HG02885 (cell line): ENCODE results near the gene IARS1.

Experiments
- ATAC-seq: cut with Tn5 transposase; IDR thresholded peaks from one replicate; pipeline ENCODE4 v1.9.1; 2021; ENCODE audit warnings: mild to moderate bottlenecking; ENCODE audit not compliant: unreplicated experiment, poor library complexity

Gene IARS1

DNA sequence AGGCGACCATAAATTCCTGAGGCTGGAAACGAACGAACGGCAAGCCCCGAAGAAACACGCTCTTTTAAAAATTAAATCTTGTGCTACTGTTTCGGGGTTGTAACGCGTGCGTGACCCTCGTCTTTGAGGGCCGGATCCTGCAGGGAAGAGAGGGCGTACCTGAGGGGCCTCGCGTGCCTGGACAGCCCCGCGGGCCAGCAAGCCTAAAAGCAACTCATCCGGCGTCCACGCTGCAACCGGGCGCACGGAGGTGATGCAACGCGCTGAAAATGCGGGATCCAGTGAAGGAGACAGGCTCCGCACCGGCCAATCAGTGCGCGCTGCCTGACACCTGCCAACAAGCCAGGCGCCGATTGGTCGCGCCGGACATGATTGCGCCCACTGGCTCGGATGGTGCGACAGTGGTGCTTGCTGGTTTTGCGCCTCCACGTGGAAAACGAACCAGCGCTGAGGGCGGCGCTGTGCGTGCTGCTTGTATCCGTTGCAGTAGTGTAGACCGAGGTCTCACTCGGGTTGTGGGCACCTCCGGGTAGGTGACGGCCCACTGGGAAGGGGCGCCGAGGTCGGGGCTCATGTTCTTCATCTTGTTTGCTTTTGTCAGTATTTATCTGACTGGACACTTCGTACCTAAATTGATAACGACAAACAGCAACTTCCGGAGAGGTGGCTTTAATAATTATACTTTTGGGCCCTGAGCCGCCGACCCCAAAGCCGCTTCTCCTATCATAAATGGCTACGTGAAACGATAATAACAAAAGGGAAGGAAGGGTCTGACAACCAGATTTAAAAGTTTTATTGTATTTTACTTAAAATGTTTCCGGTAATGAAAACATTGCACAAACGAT, at the start of gene IARS1:
IARS1 (minus strand) TSS at position 246 of the 845 bp plus-strand sequence. CDS start 4,278 bp downstream, outside the sequence.
- ATAC-seq, result peak; percentile 96

DNA sequence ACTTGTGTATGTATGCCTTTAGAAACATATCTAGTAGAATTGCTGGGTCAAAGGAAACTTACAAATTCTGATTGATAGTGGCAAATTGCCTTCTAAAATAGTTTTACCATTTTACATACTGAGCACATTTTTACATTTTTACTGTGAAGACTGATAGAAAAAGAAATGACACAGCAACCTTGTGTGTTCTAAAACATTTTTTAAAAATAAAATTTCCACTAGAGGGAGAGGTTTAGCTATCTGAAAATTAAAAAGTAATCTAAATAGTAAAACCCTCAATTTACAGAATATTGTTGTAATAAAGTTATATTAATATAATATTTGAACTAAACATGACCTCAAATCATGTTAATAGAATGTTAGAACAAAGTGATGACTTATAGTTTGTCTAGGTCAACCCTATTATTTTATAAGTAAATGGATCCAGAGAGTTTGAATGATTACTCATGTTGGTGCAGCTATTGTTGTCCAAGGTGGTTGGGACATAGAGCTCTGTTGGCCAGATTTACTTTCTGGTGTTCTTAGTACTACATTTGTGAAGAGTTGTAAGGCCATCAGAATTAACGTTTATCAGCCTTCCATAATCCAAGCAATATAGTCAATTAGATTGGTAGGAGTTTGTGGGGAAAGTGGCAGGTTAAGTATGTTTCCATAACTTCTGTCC, 49.5 kb upstream of the IARS1 start:
- ATAC-seq, result no peak

DNA sequence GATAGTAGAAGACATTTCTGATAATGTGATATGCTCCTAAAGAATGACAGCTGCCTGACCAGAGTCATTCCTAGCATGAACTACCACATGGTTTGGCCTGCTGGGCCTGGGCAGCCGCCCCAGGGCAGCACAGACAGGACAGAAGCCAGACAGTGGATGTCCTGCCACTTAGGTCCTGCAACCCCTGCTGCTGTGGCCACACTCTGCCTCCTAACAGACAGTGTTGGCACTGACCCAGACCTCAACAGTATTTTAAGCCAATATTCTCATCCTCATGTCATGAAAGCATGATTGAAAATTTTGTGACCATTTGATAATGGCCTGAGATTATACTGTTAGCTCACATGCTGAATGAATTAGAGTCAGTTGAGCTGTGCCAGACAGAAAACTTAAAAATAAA, 48.1 kb upstream of the IARS1 start:
- no peak for ATAC-seq

DNA sequence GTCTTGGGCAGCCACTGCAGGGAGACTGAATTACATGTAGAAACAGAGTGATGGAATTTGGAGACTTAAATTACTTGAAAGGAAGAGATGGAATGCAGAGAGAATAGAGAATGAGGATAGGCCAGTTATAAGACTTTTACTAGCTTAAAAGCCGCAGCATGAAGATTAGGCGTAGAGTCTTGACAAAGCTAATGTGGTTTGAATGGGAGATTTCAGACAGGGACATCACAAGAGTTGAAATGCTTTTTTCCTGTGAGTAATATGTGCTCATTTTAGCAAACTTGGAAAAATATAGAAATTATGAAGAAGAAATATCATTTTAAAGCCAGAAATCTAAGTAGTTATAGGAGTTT, 39.8 kb upstream of the IARS1 start:
- ATAC-seq, result no peak

DNA sequence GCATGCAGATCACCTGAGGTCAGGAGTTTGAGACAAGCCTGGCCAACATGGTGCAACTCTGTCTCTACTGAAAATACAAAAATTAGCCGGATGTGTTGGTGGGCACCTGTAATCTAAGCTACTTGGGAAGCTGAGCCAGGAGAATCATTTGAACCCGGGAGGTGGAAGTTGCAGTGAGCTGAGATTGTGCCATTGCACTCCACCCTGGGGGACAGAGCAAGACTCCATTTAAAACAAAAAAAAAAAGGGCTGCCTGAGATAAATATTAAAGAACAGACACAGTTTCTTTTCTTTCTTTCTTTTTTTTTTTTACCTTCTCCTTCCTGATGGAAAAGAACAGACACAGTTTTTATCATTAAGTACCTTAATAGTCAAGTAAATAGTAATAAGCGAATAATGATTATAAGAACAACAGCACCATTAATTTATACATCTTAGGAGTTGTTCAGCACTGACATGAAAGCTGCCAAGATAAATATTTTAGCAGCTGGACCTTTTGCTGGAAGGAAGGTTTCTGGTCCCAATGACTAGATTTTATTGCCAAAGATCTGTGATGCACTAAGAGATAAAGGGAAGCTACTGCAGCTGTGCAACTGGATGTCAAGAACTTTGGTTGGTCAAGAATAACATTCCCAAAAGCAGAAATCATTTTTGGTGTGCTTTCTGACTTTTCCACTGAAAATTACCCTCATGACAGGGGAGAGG, 39.2 kb upstream of the IARS1 start:
- no peak for ATAC-seq

DNA sequence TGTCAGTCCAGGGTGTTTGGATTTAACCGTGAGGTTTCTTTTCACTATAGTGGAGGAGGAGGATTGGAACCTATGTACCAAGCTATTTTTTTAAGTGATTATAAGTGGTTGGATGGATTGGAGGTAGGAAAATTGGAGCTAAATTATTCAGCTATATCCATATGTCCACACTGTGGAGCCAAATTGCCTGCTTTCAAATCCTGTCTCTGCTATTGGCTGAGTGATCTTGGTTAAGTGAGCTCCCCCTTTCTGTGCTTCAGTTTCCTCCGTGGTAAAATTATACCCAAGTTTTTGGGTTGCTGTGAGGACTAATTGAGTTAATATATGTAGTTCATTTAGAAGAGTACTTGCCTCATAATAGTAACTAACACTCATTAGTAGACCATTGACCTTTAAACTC, 34.7 kb upstream of the IARS1 start:
- no peak for ATAC-seq

DNA sequence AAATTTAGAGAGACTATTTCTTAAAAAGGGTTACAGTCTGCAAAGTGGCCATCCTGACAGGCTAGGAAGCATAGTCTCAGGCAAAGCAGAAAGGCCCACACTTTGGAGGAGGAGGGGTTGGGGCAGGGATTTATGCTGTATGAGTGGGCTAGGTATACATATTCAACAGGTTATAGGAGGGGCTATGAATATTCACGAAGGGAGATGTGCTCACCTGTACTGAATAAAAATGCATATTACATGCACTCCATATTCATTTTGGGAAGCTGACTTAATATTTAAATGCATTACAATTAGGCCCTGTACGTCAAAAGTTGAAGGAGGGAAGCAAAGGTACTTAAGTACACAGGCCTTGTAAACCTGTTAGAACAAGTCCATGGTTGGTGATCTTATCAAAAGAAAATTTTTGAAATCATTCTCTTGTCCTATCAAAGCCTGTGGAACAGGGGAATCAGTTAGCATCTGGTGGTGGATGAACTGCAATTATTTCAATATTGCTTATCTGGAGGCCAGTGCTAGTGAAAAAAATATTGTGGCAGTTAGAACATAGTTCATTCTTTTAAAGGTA, 33.9 kb upstream of the IARS1 start:
- no peak for ATAC-seq

DNA sequence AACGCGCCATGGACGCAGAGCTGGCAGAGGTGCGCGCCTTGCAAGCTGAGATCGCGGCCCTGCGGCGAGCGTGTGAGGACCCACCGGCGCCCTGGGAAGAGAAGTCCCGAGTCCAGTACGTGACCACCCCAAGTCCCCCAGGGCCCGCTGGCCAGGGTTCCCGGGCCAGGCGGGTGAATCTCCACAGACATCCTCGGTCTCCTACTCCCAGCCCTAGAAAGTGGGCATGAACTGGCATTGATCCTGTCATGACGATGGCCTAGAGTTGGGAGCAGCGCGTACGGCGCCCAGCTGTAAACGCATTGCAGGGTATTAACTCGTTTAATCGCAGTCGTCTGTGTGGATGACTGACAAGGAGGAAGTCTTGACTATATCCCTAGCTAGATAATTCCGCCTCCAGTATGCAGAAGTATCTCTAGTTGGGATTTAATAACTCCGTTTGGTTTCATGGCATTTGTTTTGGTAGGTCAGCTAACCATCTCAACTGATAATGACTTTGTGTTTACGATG, 32.5 kb upstream of the IARS1 start:
- peak; percentile 14 for ATAC-seq

DNA sequence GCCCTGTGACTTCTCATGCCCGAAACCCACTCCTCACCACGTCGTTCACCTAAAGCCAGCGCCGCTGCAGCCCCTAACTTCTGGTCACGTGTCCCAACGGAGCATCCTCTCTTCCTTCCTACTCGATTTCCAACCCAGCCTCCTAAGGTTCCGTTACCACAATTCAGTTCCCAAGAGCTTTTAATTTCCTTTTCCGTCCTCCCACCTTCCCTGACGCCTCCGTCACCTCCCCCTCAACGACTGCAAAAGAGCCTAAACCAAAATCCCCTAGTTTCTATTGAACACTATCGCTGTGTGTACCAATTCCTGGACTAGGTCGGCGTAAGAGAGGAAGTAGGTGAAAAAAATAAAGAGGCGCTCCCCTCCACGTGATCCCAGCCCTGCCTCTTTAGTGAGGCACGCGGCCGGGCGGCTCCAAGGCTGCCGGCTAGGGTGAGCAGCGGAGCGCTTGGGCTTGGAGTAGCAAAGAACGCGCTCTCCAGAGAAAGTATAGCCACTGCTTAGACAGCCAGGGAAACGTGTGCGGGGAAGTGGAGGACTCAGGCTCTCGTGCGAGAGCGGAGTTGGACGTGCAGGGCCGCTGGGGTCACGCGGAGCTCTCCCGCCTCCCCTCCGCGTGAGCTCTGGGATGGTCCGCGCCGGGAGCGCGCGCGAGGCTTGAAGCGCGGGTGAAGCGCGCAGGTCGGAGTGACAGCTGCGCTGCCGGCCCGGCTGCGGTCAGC, 31.9 kb upstream of the IARS1 start, which contains the start of the genes CENPP and NOL8:
CENPP (plus strand) TSS at position 685 of the 722 bp plus-strand sequence.
NOL8 (minus strand) TSS at position 82 of the 722 bp plus-strand sequence. CDS start 1,189 bp downstream, outside the sequence.
- ATAC-seq, result peak; percentile 92

DNA sequence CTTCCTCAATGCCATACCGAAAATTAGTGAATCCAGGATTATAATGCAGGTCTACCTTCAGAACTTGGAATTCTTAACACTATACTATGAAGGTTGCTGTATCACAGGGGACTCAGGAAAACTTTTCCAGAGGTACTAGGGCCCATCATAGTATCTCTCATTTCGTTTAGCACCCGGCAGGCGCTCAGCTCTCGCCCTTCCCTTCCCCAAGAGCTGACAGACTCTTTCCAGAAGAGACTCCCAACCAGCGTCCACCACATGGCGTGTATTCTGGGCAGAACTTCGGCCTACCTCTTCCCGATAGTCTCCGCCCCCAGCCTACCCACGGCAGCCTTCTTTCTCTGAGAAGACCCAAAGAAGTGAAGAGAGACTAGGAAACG, 31.4 kb upstream of the IARS1 start:
- no peak for ATAC-seq

DNA sequence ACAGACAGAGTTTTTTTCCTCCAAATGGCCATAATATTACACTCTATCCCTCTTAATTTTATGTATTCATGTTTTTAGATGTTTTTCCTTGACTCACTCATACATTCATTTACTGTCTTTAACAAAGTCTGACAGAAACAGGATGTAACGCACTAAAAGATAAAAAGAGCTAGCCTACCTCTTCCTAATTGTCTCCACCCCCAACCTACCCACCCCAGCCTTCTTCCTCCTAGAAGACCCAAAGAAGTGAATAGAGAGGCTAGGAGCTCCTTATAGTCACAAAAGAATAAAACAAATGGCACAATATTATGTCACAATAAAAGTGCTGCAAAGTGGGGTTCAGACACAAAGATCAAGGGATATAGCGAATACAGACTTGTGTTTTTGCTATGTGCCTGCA, 30.9 kb upstream of the IARS1 start:
- ATAC-seq, result no peak

DNA sequence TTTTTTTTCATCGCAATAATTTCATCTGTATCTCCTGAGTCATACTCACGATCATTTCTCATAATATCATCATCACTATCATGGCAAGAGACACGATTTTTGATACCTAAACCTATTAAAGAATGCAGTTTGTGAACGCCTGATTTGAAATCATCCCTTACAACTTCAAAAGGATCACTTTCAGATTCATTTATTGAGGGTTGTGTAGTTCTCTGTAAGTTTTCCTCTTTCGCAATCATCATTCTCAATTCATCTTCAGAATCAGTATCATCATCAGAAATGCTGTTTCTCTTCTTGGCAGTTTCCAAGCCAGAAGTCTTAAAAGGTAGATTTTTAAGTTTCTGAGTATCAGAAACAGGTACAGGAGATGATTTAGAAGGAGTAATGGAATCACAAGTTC, 22.0 kb upstream of the IARS1 start:
- ATAC-seq, result no peak

DNA sequence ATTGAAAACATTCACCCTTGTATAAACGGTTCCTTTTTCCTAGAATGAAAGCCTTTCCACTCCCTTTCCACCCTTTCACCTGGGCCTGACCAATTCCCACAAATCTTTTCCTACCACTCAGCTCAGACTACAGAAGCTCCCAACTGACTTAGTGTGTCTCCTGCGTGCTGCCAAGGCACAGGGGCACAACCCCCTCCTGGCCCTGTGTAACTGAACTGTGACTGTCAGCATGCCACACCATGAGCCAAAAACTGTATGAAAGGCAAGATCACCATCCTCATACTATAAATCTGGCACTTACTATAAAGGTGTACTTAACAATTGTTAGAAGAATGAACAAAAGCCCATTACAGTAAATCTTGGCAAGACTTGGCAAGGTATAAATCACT, 20.1 kb upstream of the IARS1 start:
- ATAC-seq, result no peak

DNA sequence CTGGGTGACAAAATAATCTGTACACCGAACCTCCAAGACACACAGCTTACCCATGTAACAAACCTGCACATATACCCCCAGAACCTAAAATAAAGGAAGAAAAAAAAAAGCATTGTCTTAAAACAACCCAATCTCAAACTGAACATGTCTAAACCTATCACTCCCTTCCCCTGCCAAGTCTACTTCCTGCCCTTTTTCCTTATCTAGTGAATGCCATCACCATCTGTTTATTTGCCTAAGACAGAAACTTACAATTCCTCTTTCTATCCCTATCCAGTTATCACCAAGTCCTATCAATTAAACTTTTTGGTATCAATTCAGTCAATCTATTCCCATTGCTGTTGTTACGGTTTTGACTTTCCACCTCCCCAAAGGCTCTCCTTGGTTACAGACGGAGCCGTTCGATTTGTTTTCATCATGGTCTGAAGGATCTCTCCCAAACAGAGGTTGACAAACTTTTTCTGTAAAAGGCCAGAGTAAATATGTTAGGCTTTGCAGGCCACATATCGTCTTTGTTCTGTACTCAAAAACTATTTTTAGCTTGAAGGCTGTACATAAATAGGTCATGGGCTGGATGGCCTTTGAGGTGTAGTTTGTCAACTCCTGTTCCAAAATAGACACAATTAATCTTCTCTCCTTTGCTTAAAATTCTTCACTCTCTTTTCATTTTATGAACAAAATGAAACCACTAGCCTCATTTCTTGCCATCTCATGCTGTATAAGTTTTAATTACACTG, 19.6 kb upstream of the IARS1 start:
- ATAC-seq, result no peak

DNA sequence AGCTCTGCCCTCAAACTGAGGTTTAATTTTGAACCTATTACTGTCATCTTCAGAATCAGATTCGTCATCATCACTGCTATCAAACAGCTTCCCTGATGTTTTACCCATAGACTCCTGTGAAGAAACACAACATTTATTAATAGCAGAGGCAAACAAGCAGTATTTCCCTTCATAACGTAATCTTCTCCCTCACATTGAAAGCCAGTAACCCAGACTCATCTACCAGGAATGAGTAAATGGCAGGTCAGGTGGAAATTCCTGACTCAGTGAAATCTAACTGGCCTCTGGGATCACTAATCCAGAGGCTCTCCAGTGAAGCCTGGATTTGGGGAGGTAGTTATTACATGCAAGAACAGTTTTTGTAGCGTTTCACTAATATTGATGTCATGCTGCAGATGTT, 17.1 kb upstream of the IARS1 start:
- ATAC-seq, result no peak

DNA sequence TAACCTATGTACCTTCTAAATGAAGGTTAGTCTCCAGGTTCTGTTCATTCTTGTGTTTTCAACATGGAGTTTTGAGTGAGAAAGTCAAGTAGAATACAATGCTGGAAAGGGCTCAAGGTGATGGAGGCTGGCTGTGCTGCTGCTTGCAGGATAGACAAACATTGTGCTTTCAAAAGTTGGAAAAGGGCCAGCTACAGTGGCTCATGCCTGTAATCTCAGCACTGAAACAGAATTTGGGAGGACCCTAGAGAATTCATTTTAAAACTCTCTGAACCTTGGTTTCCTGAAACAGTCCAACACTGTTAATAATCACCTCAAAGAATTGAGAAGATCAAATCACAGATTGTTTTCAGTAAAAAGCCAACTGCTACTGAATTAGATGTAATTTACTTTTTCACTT, 15.4 kb upstream of the IARS1 start:
- ATAC-seq, result no peak

DNA sequence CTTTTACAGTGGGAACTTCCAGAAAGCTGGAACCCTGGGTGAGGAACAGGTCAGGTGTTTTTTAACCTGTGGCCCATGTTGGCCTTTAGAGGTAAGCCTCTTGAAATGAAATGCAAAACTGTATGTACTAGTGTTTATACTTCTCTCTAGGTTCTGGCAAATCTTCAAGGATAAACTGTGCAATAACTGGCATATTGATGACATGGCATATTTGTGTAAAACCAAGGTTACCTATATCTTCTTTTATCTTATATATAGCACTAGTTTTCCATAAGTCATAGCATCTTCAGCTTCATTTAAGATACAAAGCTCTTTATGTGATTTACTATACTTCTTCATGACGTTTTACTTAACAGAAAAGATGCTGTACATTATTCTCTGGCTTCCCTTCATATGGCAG, 7.4 kb upstream of the IARS1 start:
- ATAC-seq, result no peak

DNA sequence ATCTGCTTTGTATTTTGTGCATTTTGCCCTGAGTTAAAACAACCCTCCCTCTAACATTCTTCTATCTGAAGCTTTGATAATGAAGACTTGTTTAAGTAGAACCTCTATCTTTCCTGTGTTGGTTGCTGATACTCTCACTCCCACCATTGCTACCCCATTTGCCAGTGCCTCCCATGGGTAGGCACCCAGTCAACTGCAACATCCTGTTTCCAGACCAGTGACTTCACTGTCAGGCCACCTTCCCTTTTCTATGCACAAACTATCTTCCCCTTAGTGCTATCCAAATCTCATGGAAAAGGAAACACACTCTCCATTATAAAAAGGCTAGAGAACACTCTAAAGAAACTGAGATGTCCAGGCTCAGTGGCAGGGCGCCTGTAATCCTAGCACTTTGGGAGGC, 5.6 kb upstream of the IARS1 start:
- ATAC-seq, result no peak

DNA sequence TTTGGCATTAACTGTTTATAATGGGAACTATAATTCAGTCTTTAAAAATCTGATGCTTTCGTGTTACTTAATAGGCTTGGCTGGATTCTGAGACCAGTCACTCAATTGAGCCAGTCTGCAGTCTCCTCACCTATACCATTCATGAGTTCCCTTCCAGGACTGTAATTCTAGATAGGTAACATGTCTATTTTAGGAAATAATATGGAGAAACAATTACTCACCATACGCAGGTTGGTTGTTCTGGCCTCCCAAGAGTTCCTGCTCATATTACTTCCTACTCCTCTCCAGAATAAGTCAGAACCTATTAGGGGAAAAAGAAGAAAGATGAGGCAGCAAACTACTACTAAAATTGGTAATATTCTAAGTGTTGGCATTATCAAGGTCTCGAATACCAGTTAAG, 4.5 kb upstream of the IARS1 start:
- no peak for ATAC-seq
